Colonic mucosa (tissue), 4 donors: ENCODE results near the gene MTMR12. TPM values are rescaled to one million over a fixed set of nuclear protein-coding genes. Genes with fewer than 3 reads are reported as not detected.

Experiments
- DNase-seq: peaks from one replicate; pipeline ENCODE4 v3.0.0-alpha.2; 2020
- H3K27ac ChIP-seq: fragments of 200-600 bp; one replicate; pipeline ENCODE4 v1.8.0; 2021
- H3K27me3 ChIP-seq: fragments of 200-600 bp; one replicate; pipeline ENCODE4 v1.8.0; 2021
- H3K36me3 ChIP-seq: fragments of 200-600 bp; one replicate; pipeline ENCODE4 v1.8.0; 2021
- H3K4me1 ChIP-seq: fragments of 200-600 bp; one replicate; pipeline ENCODE4 v1.8.0; 2021; ENCODE audit warnings: mild to moderate bottlenecking
- H3K4me3 ChIP-seq: fragments of 200-600 bp; one replicate; pipeline ENCODE4 v1.8.0; 2021
- H3K9ac ChIP-seq, 2 donors: one replicate each; pipeline ENCODE4 v1.7.0; 2013; ENCODE audit warnings: control low read depth in 2 of 2, low read depth in 2 of 2, low read length in 2 of 2
- H3K9me3 ChIP-seq: fragments of 200-600 bp; one replicate; pipeline ENCODE4 v1.8.0; 2021
- CTCF ChIP-seq: fragments of 200-600 bp; IDR thresholded peaks from one replicate; pipeline ENCODE4 v1.8.0; 2022; ENCODE audit warnings: antibody characterized with exemption, mild to moderate bottlenecking
- intact Hi-C: fragments of 100-400 bp; cut with DNase I; formaldehyde crosslinking; loops from one replicate; pipeline ENCODE4 v1.14.1; 2022
- total RNA-seq, 2 donors: library from RNA; stranded (reverse); fragmentation: NEBNext Ultra II Directional in 1 of 2; extraction: Animal tissue kit (Norgen Biotek cat#: 25700) in 1 of 2; gene quantifications; one replicate each; pipeline ENCODE4 v1.2.1, GENCODE V29; 2021
- donor health status: healthy.
- donor health status: DM: no; HTN: no; CAD: no.
- donor health status: DM: no; HTN: no; CAD: no.

The MTMR12 gene
- total RNA-seq, 2 donors from 2014 or later = 23.2 to 23.8 TPM

GRCh38 chr5:32331217-32331934, 18.6 kb upstream of the MTMR12 start:
- Histone ChIP-seq H3K9ac (peak overlapping the region; percentile 30 to 38), H3K36me3 (no peaks in the 10 kb centered on the region), H3K4me3 (no peak overlapping the region), H3K27me3 (no peaks in the 10 kb centered on the region), H3K9me3 (no peaks in the 10 kb centered on the region), H3K4me1 (peaks cover 4% of the 10 kb centered on the region), H3K27ac (peak overlapping the region; percentile 58)
- TF ChIP-seq CTCF = no peak
- intact Hi-C loops = no loop called here
- peak; percentile 81 for DNase-seq

- DNase-seq = peak; percentile 42
- H3K4me3 ChIP-seq = no peak overlapping the region
Measured at GRCh38 chr5:32330126-32330971, 17.6 kb upstream of the MTMR12 start.

GRCh38 chr5:32329395-32329834, 16.7 kb upstream of the MTMR12 start:
- TF ChIP-seq CTCF = peak; percentile 59
- H3K4me3 ChIP-seq = no peak overlapping the region
- no peak overlapping the region for H3K27ac ChIP-seq
- H3K9ac ChIP-seq = no peak overlapping the region
- no peaks in the 10 kb centered on the region for H3K9me3 ChIP-seq
- peaks cover 4% of the 10 kb centered on the region for H3K4me1 ChIP-seq
- no peaks in the 10 kb centered on the region for H3K36me3 ChIP-seq
- no peaks in the 10 kb centered on the region for H3K27me3 ChIP-seq
- intact Hi-C loops = loop anchor here (5.0 to 10.0 kb wide), 2 partner anchors 97 to 215 kb away; no protein-coding TSS in a partner anchor
- DNase-seq = peak; percentile 83

More at GRCh38 chr5:32330126-32330971, 17.6 kb upstream of the MTMR12 start:
- Histone ChIP-seq H3K27ac (no peak overlapping the region), H3K27me3 (no peaks in the 10 kb centered on the region), H3K9me3 (no peaks in the 10 kb centered on the region), H3K36me3 (no peaks in the 10 kb centered on the region), H3K4me1 (peaks cover 4% of the 10 kb centered on the region), H3K9ac (peak overlapping the region in 1 of 2 donors; percentile 38)
- intact Hi-C loops = no loop called here
- TF ChIP-seq CTCF = no peak

- no peaks in the 10 kb centered on the region for H3K36me3 ChIP-seq
- peaks cover 4% of the 10 kb centered on the region for H3K4me1 ChIP-seq
- H3K9ac ChIP-seq = no peak overlapping the region
- no peaks in the 10 kb centered on the region for H3K9me3 ChIP-seq
- no peaks in the 10 kb centered on the region for H3K27me3 ChIP-seq
- intact Hi-C loops = loop anchor here (5.0 to 10.0 kb wide), 2 partner anchors 94 to 211 kb away; no protein-coding TSS in a partner anchor
- no peak for DNase-seq
- H3K4me3 ChIP-seq = no peak overlapping the region
- TF ChIP-seq CTCF = no peak
- H3K27ac ChIP-seq = no peak overlapping the region
Measured at GRCh38 chr5:32326216-32326772, 13.6 kb upstream of the MTMR12 start.

GRCh38 chr5:32325616-32326015, 12.9 kb upstream of the MTMR12 start:
- no peak for DNase-seq
- intact Hi-C loops = loop anchor here (5.0 to 10.0 kb wide), 2 partner anchors 93 to 211 kb away; no protein-coding TSS in a partner anchor
- no peaks in the 10 kb centered on the region for H3K27me3 ChIP-seq
- no peaks in the 10 kb centered on the region for H3K9me3 ChIP-seq
- H3K9ac ChIP-seq = no peak overlapping the region
- H3K4me3 ChIP-seq = no peak overlapping the region
- no peaks in the 10 kb centered on the region for H3K36me3 ChIP-seq
- peaks cover 4% of the 10 kb centered on the region for H3K4me1 ChIP-seq
- H3K27ac ChIP-seq = no peak overlapping the region
- TF ChIP-seq CTCF = no peak
